T-helper 2 cell (primary cell): ENCODE measurements around the gene TMIGD1.
"Not testable (repeated sequence)": the region's sequence is repeated elsewhere in the genome, so short reads cannot be mapped to it uniquely, and the experiment has no call there.

ENCODE experiments used
- DNase-seq, 5 experiments: peaks; one replicate each; pipeline versions ENCODE4 v3.0.0 to v3.0.0-alpha.2; 2012 to 2022

The TMIGD1 gene

GRCh38 chr17:30358055-30358760, 24.4 kb upstream of the TMIGD1 start:
- DNase-seq: no peak

GRCh38 chr17:30357476-30357875, 23.6 kb upstream of the TMIGD1 start:
- no peak for DNase-seq

- DNase-seq: no peak
Measured at GRCh38 chr17:30354701-30355100, 20.8 kb upstream of the TMIGD1 start.

GRCh38 chr17:30352240-30352814, 18.5 kb upstream of the TMIGD1 start:
- DNase-seq: no peak

GRCh38 chr17:30351735-30352134, 17.9 kb upstream of the TMIGD1 start:
- DNase-seq: no peak

GRCh38 chr17:30351263-30351662, 17.4 kb upstream of the TMIGD1 start:
- DNase-seq: not testable (repeated sequence)

- DNase-seq: no peak
Measured at GRCh38 chr17:30349252-30349651, 15.4 kb upstream of the TMIGD1 start.

- DNase-seq: no peak
Measured at GRCh38 chr17:30347488-30347887, 13.6 kb upstream of the TMIGD1 start.

GRCh38 chr17:30346221-30346795, 12.5 kb upstream of the TMIGD1 start:
- no peak for DNase-seq

- DNase-seq: peak in 1 of 5 experiments; percentile 15
Measured at GRCh38 chr17:30345527-30346075, 11.7 kb upstream of the TMIGD1 start.

GRCh38 chr17:30345089-30345433, 11.2 kb upstream of the TMIGD1 start:
- DNase-seq: no peak

- DNase-seq: no peak
Measured at GRCh38 chr17:30344283-30345088, 10.6 kb upstream of the TMIGD1 start.

- DNase-seq: no peak
Measured at GRCh38 chr17:30343796-30344195, 9.9 kb upstream of the TMIGD1 start.

GRCh38 chr17:30343244-30343643, 9.4 kb upstream of the TMIGD1 start:
- DNase-seq: not testable (repeated sequence)

- no peak for DNase-seq
Measured at GRCh38 chr17:30341703-30342249, 7.9 kb upstream of the TMIGD1 start.

- no peak for DNase-seq
Measured at GRCh38 chr17:30340801-30341356, 7.0 kb upstream of the TMIGD1 start.

- no peak for DNase-seq
Measured at GRCh38 chr17:30339086-30339485, 5.2 kb upstream of the TMIGD1 start.

GRCh38 chr17:30337393-30337999, 3.6 kb upstream of the TMIGD1 start:
- DNase-seq: no peak

- DNase-seq: peak in 4 of 5 experiments; percentile 30 to 71 (median 47)
Measured at GRCh38 chr17:30336369-30337171, 2.7 kb upstream of the TMIGD1 start.

- DNase-seq: no peak
Measured at GRCh38 chr17:30334421-30334820, 564 bp upstream of the TMIGD1 start.

GRCh38 chr17:30332057-30332542, 1.8 kb downstream of the TMIGD1 start:
- peak in 4 of 5 experiments; percentile 26 to 86 (median 50) for DNase-seq
